HG02885 (cell line): ENCODE measurements around the gene XRCC1.

Source experiments
- ATAC-seq: cut with Tn5 transposase; IDR thresholded peaks from one replicate; pipeline ENCODE4 v1.9.1; 2021; ENCODE audit warnings: mild to moderate bottlenecking; ENCODE audit not compliant: unreplicated experiment, poor library complexity

Gene XRCC1

DNA sequence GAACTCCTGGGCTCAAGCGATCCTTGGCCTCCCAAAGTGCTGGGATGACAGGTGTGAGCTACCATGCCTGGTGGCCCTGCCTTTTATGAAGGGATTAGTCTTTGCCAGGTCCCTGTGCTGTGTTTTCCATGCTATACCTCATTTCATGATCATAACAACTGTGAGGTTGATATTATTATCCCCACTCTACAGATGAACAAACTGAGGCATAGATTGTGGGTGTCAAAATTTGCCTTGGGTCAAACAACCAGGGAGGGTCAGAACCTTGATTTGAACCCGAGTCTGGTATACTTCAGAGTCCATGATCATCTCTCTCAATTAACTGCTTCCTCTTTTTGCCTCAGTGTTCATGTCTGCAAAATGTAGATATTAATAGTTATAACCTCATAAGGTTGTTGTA lies 7.2 kb upstream of the XRCC1 start:
- ATAC-seq = no peak

- ATAC-seq = no peak
Measured at GRCh38 chr19:43581467-43581866, 6.1 kb upstream of the XRCC1 start.

GRCh38 chr19:43578787-43579186 lies 3.5 kb upstream of the XRCC1 start:
- no peak for ATAC-seq

DNA sequence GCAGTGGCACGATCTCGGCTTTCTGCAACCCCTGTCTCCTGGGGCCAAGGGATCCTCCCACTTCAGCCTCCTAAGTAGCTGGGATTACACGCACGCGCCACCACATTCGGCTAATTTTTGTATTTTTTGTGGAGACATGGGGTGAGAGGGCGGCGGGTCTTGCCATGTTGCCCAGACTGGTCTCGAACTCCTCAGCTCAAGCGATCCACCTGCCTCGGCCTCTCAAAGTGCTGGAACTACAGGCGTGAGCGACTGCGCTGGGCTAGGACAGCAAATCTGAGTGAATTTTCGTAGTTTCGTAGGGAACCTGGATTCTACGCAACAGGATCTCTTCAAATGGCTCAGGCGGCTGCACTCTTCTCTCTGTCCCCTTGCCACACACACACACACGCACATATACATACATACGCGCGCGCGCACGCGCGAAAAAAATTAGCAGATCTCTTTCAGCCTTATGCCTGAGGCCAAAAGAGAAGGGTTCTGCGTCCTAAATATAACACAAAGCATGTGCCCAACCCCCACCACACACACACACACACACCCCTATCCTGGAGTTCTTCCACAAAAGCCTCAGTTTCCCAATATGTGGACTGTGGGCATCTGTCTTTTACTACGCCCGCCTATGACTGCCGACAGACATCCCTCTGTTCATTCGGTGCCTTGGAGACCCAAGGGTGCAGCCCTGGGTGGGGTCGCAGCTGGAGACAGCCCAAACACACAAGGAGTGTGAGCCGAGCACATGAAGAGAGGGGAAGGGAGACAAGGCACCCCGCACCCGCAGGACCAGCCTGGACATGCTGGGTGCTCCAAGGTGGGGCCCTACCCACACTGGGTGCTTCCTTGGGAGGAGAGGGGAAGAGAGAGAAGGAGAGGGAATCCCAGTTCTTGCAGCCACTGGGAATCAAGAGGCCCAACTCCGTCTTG lies 890 bp upstream of the XRCC1 start:
- ATAC-seq = no peak

GRCh38 chr19:43574424-43575155 lies 737 bp downstream of the XRCC1 start:
- no peak for ATAC-seq

- ATAC-seq = no peak
Measured at GRCh38 chr19:43572171-43572588, 3.1 kb downstream of the XRCC1 start.

- ATAC-seq = no peak
Measured at GRCh38 chr19:43570174-43570791, 5.0 kb downstream of the XRCC1 start.

GRCh38 chr19:43569657-43570056 lies 5.7 kb downstream of the XRCC1 start:
- ATAC-seq = no peak

GRCh38 chr19:43564800-43565199 lies 10.5 kb downstream of the XRCC1 start:
- no peak for ATAC-seq

DNA sequence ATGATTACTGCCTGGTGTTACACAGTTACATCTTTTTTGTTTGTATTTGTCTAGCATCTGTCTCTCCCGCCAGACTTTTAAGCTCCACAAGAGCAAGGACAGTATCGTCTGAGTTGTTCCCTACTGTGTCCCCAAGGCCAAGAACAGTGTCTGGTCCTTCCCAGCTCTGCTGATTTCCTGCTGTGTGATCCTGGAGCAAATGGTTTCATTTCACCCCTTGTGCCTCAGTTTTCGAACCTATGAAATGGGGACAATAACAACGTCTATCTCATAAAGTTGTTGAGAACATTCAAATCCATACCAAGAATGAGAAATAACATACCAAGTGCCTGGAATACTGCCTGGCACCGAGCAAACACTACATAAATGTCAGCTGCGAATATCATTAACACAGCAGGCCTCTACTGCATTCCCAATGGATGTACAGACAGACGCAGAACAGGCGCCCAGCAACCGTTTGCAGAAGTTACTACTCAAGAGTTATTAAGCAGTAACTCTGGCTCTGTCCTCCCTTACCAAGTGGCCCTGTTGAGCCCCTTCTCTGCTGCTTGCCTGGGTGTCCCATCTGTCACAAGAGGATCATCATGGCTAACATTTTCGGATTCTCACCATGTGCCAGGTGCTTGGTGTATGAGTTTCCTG lies 11.4 kb downstream of the XRCC1 start:
- no peak for ATAC-seq

GRCh38 chr19:43562698-43563241 lies 12.6 kb downstream of the XRCC1 start:
- ATAC-seq = no peak

- no peak for ATAC-seq
Measured at GRCh38 chr19:43562226-43562697, 13.1 kb downstream of the XRCC1 start.

- no peak for ATAC-seq
Measured at GRCh38 chr19:43561139-43561970, 14.0 kb downstream of the XRCC1 start.

GRCh38 chr19:43560687-43561086 lies 14.6 kb downstream of the XRCC1 start:
- no peak for ATAC-seq

- ATAC-seq = no peak
Measured at GRCh38 chr19:43555185-43555770, 20.0 kb downstream of the XRCC1 start.

GRCh38 chr19:43554317-43554895 lies 20.9 kb downstream of the XRCC1 start:
- ATAC-seq = no peak

- no peak for ATAC-seq
Measured at GRCh38 chr19:43553656-43554055, 21.7 kb downstream of the XRCC1 start.

GRCh38 chr19:43552616-43553015 lies 22.7 kb downstream of the XRCC1 start:
- ATAC-seq = no peak

- no peak for ATAC-seq
Measured at GRCh38 chr19:43552198-43552450, 23.2 kb downstream of the XRCC1 start.
